ENCODE data around the gene KAT2B.

DNA sequence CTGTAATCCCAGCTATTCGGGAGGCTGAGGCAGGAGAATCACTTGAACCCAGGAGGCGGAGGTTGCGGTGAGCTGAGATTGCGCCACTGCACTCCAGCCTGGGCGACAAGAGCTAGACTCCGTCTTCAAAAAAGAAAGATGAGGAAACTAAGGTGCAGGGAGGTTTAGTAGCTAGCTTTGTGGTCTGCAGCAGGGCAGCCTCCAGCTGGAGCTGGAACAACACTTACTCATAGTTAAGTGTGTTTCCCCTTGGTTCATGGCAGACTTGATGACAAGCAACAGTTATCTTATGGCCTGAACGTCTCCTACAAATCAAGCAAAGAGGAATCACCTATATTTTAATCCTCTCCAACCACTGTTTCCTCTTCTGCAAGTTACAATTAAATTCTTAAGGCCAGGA, 12.6 kb downstream of the KAT2B start:
- TF ChIP-seq, protein P1, sequence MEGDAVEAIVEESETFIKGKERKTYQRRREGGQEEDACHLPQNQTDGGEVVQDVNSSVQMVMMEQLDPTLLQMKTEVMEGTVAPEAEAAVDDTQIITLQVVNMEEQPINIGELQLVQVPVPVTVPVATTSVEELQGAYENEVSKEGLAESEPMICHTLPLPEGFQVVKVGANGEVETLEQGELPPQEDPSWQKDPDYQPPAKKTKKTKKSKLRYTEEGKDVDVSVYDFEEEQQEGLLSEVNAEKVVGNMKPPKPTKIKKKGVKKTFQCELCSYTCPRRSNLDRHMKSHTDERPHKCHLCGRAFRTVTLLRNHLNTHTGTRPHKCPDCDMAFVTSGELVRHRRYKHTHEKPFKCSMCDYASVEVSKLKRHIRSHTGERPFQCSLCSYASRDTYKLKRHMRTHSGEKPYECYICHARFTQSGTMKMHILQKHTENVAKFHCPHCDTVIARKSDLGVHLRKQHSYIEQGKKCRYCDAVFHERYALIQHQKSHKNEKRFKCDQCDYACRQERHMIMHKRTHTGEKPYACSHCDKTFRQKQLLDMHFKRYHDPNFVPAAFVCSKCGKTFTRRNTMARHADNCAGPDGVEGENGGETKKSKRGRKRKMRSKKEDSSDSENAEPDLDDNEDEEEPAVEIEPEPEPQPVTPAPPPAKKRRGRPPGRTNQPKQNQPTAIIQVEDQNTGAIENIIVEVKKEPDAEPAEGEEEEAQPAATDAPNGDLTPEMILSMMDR (IDR thresholded peaks at IDR 0.05): no peak
- no peak for TF ChIP-seq POLR2A (IDR thresholded peaks at IDR 0.05)
